Erythroblast (primary cell): ENCODE data around the gene METTL13.

Experiments used
- GATA1 ChIP-seq: IDR thresholded peaks from 2 replicates; pipeline ENCODE4 v1.6.1; 2011; ENCODE audit warnings: low read depth, mild to moderate bottlenecking, control low read depth, low read length, moderate library complexity
- POLR2A ChIP-seq: IDR thresholded peaks from 2 replicates; pipeline ENCODE4 v1.6.1; 2011; ENCODE audit warnings: mild to moderate bottlenecking, low read length

GRCh38 chr1:171800342-171800741 is 18.9 kb downstream of the METTL13 start:
- no peak for TF ChIP-seq POLR2A
- no peak for TF ChIP-seq GATA1
